ENCODE data around the gene C14orf132.

- TF ChIP-seq POLR2AphosphoS5 (IDR thresholded peaks at IDR 0.05) (no peak), POLR2A (IDR thresholded peaks at IDR 0.05) (no peak)
Observed at GRCh38 chr14:96080571-96080970, 41.4 kb downstream of the C14orf132 start.
